ENCODE results near the gene SPSB1. TPM values are rescaled to one million over a fixed set of nuclear protein-coding genes. Genes with fewer than 3 reads are reported as not detected.
"Not testable (repeated sequence)": the region's sequence is repeated elsewhere in the genome, so short reads cannot be mapped to it uniquely, and the experiment has no call there.

SPSB1 gene
- total RNA-seq, 1 donor from 2014 or later: 1.3 TPM

DNA sequence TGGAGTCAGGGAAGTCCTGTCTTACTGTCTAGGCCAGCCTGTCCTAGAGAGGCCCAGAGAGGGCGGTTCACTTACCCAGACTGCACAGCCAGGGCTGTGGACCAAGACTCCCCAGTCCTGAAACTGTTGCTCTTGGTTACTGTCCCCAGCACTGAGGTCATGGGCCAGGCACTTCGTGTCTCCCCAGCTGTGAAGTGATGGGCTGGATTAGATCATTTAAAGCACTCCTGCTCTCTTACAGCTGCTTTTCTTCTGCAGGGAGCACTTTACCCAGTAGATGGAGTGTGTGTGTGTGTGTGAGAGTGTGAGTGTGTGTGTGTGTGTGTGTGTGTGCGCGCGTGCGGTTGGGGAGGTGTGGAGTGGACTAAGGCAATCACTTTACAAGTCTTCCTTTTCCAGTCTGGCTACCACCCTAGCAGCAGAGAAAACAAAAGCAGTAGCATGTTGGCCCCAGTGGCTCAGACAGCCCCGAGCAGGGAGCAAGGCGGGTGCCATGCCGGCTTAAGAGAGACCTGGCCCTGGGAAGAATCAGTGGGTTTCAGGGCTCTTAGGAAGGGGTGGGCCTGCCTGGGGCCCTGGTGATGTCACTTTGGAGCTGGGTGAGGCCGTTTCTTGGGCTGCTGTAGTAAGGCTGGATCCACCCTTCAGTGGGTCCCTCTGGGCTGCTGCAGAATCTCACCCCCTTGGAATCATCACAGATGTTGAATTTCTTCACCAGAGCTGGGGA is 2.4 kb downstream of the SPSB1 start:
- no peak overlapping the region for H3K27ac Mint-ChIP-seq (ENCODE audit: unreplicated experiment)
- TF ChIP-seq, protein P1, sequence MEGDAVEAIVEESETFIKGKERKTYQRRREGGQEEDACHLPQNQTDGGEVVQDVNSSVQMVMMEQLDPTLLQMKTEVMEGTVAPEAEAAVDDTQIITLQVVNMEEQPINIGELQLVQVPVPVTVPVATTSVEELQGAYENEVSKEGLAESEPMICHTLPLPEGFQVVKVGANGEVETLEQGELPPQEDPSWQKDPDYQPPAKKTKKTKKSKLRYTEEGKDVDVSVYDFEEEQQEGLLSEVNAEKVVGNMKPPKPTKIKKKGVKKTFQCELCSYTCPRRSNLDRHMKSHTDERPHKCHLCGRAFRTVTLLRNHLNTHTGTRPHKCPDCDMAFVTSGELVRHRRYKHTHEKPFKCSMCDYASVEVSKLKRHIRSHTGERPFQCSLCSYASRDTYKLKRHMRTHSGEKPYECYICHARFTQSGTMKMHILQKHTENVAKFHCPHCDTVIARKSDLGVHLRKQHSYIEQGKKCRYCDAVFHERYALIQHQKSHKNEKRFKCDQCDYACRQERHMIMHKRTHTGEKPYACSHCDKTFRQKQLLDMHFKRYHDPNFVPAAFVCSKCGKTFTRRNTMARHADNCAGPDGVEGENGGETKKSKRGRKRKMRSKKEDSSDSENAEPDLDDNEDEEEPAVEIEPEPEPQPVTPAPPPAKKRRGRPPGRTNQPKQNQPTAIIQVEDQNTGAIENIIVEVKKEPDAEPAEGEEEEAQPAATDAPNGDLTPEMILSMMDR (conservative IDR thresholded peaks at IDR 0.05): no peak
- no peaks in the 10 kb centered on the region for H3K4me1 Mint-ChIP-seq
- no peak overlapping the region for H3K4me3 Mint-ChIP-seq
- DNase-seq (ENCODE audit: low read depth, low spot score): no peak
- peaks cover 31% of the 10 kb centered on the region for H3K27me3 Mint-ChIP-seq (ENCODE audit: low read depth)
- no peaks in the 10 kb centered on the region for H3K36me3 Mint-ChIP-seq (ENCODE audit: low read depth)
- H3K9me3 Mint-ChIP-seq: no peaks in the 10 kb centered on the region

- Mint-ChIP-seq H3K36me3 (ENCODE audit: low read depth) (no peaks in the 10 kb centered on the region), H3K27ac (ENCODE audit: unreplicated experiment) (no peak overlapping the region), H3K9me3 (no peaks in the 10 kb centered on the region), H3K4me1 (no peaks in the 10 kb centered on the region), H3K27me3 (ENCODE audit: low read depth) (peaks cover 25% of the 10 kb centered on the region), H3K4me3 (peak overlapping the region; percentile 70)
- DNase-seq (ENCODE audit: low read depth, low spot score): no peak
- TF ChIP-seq, protein P1 (conservative IDR thresholded peaks at IDR 0.05): no peak
Observed at GRCh38 chr1:9295884-9296283, 3.2 kb downstream of the SPSB1 start.

DNA sequence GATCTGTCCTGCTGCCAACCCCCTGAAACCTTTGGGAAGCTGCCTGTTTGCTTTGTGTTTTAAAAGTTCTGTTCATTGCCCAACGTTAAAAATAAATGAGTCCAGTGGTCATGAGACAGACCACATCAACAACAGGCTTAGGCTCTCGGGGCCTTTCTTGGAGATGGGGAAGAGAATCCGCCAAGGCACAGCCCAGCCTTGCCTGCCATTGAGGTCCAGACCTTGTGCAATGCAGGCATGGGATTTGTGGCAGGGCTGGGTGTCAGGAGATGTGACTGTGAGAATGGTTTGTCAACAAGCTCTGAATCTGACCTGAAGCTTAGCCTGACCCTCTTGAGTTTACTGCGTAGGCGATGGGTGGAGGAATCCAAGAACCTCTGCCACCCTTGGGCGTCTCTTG is 4.2 kb downstream of the SPSB1 start:
- DNase-seq (ENCODE audit: low read depth, low spot score): no peak
- H3K36me3 Mint-ChIP-seq (ENCODE audit: low read depth): no peaks in the 10 kb centered on the region
- H3K4me3 Mint-ChIP-seq: no peak overlapping the region
- no peak overlapping the region for H3K27ac Mint-ChIP-seq (ENCODE audit: unreplicated experiment)
- peaks cover 18% of the 10 kb centered on the region for H3K27me3 Mint-ChIP-seq (ENCODE audit: low read depth)
- TF ChIP-seq, protein P1 (conservative IDR thresholded peaks at IDR 0.05): no peak
- H3K9me3 Mint-ChIP-seq: no peaks in the 10 kb centered on the region
- H3K4me1 Mint-ChIP-seq: no peaks in the 10 kb centered on the region

- Mint-ChIP-seq H3K4me1 (peaks cover 1% of the 10 kb centered on the region), H3K36me3 (ENCODE audit: low read depth) (no peaks in the 10 kb centered on the region), H3K9me3 (no peaks in the 10 kb centered on the region), H3K27me3 (ENCODE audit: low read depth) (peaks cover 14% of the 10 kb centered on the region), H3K27ac (ENCODE audit: unreplicated experiment) (no peak overlapping the region), H3K4me3 (no peak overlapping the region)
- TF ChIP-seq, protein P1 (conservative IDR thresholded peaks at IDR 0.05): no peak
- DNase-seq (ENCODE audit: low read depth, low spot score): no peak
Observed at GRCh38 chr1:9297831-9298230, 5.1 kb downstream of the SPSB1 start.

- Mint-ChIP-seq H3K4me3 (no peak overlapping the region), H3K27ac (ENCODE audit: unreplicated experiment) (no peak overlapping the region), H3K27me3 (ENCODE audit: low read depth) (peaks cover 14% of the 10 kb centered on the region), H3K36me3 (ENCODE audit: low read depth) (no peaks in the 10 kb centered on the region), H3K4me1 (peaks cover 5% of the 10 kb centered on the region), H3K9me3 (no peaks in the 10 kb centered on the region)
- no peak for DNase-seq (ENCODE audit: low read depth, low spot score)
- TF ChIP-seq, protein P1 (conservative IDR thresholded peaks at IDR 0.05): no peak
Observed at GRCh38 chr1:9298282-9298681, 5.6 kb downstream of the SPSB1 start.

- not testable (repeated sequence) for DNase-seq (ENCODE audit: low read depth, low spot score); H3K4me1 Mint-ChIP-seq; H3K36me3 Mint-ChIP-seq (ENCODE audit: low read depth); H3K4me3 Mint-ChIP-seq; H3K9me3 Mint-ChIP-seq; H3K27ac Mint-ChIP-seq (ENCODE audit: unreplicated experiment)
- H3K27me3 Mint-ChIP-seq (ENCODE audit: low read depth): peaks cover 14% of the 10 kb centered on the region
Observed at GRCh38 chr1:9299571-9300541, 7.2 kb downstream of the SPSB1 start.
